Gastroesophageal sphincter (tissue), 3 donors: Measurements from ENCODE around the gene RNFT1.

Source experiments
- CTCF ChIP-seq, 4 experiments: fragments of 200-600 bp in 2 of 4; fragments of 450-650 bp in 2 of 4; sonication (generic) in 1 of 4; IDR thresholded peaks; one replicate each; pipeline ENCODE4 v1.5.1; 2017 to 2019; ENCODE audit warnings: antibody characterized with exemption in 4 of 4, mild to moderate bottlenecking in 2 of 4, moderate library complexity in 2 of 4
- EP300 ChIP-seq: sonication (generic); formaldehyde crosslinking; IDR thresholded peaks from one replicate; pipeline ENCODE4 v1.6.1; 2017; ENCODE audit warnings: antibody characterized with exemption, mild to moderate bottlenecking
- POLR2A ChIP-seq, 2 donors: fragments of 450-650 bp; IDR thresholded peaks; one replicate each; pipeline ENCODE4 v1.6.1; 2017; ENCODE audit warnings: antibody characterized with exemption in 2 of 2, mild to moderate bottlenecking in 2 of 2, moderate library complexity in 1 of 2

- TF ChIP-seq CTCF (IDR thresholded peaks at IDR 0.05) (no peak), POLR2A (IDR thresholded peaks at IDR 0.05) (no peak), EP300 (no peak)
These were observed 1.7 kb downstream of the RNFT1 start for GRCh38 chr17:59962739-59963318.
